Loucy (cell line): ENCODE data around the gene CBLN3.

Experiments used
- H2AFZ ChIP-seq: fragments of 200-600 bp; sonication (generic); 2 replicates; pipeline ENCODE4 v1.6.0; 2016; ENCODE audit warnings: antibody characterized with exemption, mild to moderate bottlenecking, low read length, moderate library complexity
- H3F3A ChIP-seq: fragments of 200-600 bp; 2 replicates; pipeline ENCODE4 v1.6.0; 2016; ENCODE audit warnings: antibody characterized with exemption, low read depth, mild to moderate bottlenecking
- H3K27me3 ChIP-seq: fragments of 200-600 bp; sonication (generic); 2 replicates; pipeline ENCODE4 v1.6.1; 2014; ENCODE audit warnings: low read length, mild to moderate bottlenecking; ENCODE audit not compliant: insufficient read depth, poor library complexity, severe bottlenecking
- H3K36me3 ChIP-seq: fragments of 200-600 bp; sonication (generic); 2 replicates; pipeline ENCODE4 v1.6.1; 2016; ENCODE audit warnings: low read length; ENCODE audit not compliant: insufficient read depth
- H3K4me1 ChIP-seq: fragments of 200-600 bp; sonication (generic); 2 replicates; pipeline ENCODE4 v1.5.1; 2014; ENCODE audit warnings: low read length, mild to moderate bottlenecking; ENCODE audit not compliant: insufficient read depth, poor library complexity, severe bottlenecking
- H3K4me2 ChIP-seq: fragments of 200-600 bp; sonication (generic); 2 replicates; pipeline ENCODE4 v1.6.0; 2014; ENCODE audit warnings: antibody characterized with exemption, low read length, low read depth, mild to moderate bottlenecking; ENCODE audit not compliant: poor library complexity, severe bottlenecking
- H3K4me3 ChIP-seq: fragments of 200-600 bp; sonication (generic); 2 replicates; pipeline ENCODE4 v1.5.1; 2014; ENCODE audit warnings: low read length, mild to moderate bottlenecking, mixed read lengths; ENCODE audit not compliant: poor library complexity, severe bottlenecking
- H3K79me2 ChIP-seq: fragments of 200-600 bp; sonication (generic); 2 replicates; pipeline ENCODE4 v1.6.1; 2014; ENCODE audit warnings: low read length; ENCODE audit not compliant: insufficient read depth
- H3K9ac ChIP-seq: fragments of 200-600 bp; sonication (generic); 2 replicates; pipeline ENCODE4 v1.6.0; 2014; ENCODE audit warnings: mild to moderate bottlenecking, low read depth, low read length, moderate library complexity; ENCODE audit not compliant: poor library complexity, severe bottlenecking
- H3K9me2 ChIP-seq: fragments of 200-600 bp; sonication (generic); replicated peaks from 2 replicates; pipeline ENCODE4 v1.6.1; 2016; ENCODE audit warnings: low read depth, low read length, mixed read lengths
- H3K9me3 ChIP-seq: fragments of 200-600 bp; sonication (generic); 2 replicates; pipeline ENCODE4 v1.6.1; 2014; ENCODE audit warnings: mild to moderate bottlenecking, antibody characterized with exemption, low read length, low read depth; ENCODE audit not compliant: insufficient read depth
- H4K20me1 ChIP-seq: fragments of 200-600 bp; sonication (generic); 2 replicates; pipeline ENCODE4 v1.6.0; 2014; ENCODE audit warnings: antibody characterized with exemption, low read length, mild to moderate bottlenecking; ENCODE audit not compliant: insufficient read depth, poor library complexity, severe bottlenecking
- EZH2phosphoT487 ChIP-seq: fragments of 200-600 bp; IDR thresholded peaks from 2 replicates; pipeline ENCODE4 v1.6.1; 2018; ENCODE audit warnings: antibody characterized with exemption, mild to moderate bottlenecking, moderate library complexity, borderline replicate concordance
- TF ChIP-seq, protein P1 (sequence below): fragments of 200-600 bp; sonication (generic); conservative IDR thresholded peaks from 2 replicates; pipeline ENCODE4 v1.5.1; 2014; ENCODE audit warnings: mild to moderate bottlenecking, antibody characterized with exemption, low read length

Gene CBLN3

DNA sequence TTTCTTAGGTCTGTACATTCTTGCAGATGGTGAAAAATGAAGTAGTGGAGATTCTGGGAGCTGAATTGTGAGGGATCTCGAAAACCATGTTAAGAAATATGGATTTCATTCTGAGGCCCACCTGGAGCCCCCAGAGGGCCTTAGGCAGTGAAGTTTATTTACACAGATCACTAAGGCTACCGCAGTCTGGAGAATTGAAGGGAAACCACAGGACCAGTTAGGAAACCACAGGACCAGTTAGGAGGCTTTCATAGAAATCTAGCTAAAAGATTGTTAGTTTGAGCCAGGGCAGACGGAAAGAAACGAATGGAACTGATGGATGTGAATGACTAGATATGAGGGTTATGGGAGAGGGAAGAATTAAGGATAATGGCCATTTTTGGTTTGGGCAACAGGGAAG, 7.2 kb downstream of the CBLN3 start:
- no peaks in the 10 kb centered on the region for H3K27me3 ChIP-seq
- H3K79me2 ChIP-seq = no peaks in the 10 kb centered on the region
- H3K9me2 ChIP-seq = no peaks in the 10 kb centered on the region
- no peaks in the 10 kb centered on the region for H4K20me1 ChIP-seq
- TF ChIP-seq EZH2phosphoT487 = no peak
- TF ChIP-seq, protein P1, sequence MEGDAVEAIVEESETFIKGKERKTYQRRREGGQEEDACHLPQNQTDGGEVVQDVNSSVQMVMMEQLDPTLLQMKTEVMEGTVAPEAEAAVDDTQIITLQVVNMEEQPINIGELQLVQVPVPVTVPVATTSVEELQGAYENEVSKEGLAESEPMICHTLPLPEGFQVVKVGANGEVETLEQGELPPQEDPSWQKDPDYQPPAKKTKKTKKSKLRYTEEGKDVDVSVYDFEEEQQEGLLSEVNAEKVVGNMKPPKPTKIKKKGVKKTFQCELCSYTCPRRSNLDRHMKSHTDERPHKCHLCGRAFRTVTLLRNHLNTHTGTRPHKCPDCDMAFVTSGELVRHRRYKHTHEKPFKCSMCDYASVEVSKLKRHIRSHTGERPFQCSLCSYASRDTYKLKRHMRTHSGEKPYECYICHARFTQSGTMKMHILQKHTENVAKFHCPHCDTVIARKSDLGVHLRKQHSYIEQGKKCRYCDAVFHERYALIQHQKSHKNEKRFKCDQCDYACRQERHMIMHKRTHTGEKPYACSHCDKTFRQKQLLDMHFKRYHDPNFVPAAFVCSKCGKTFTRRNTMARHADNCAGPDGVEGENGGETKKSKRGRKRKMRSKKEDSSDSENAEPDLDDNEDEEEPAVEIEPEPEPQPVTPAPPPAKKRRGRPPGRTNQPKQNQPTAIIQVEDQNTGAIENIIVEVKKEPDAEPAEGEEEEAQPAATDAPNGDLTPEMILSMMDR = no peak
- no peaks in the 10 kb centered on the region for H3K9me3 ChIP-seq
- no peaks in the 10 kb centered on the region for H3F3A ChIP-seq
- H3K9ac ChIP-seq = peak overlapping the region; percentile 37
- peak overlapping the region; percentile 50 for H3K4me3 ChIP-seq
- H3K36me3 ChIP-seq = no peaks in the 10 kb centered on the region
- H3K4me1 ChIP-seq = peaks cover 31% of the 10 kb centered on the region
- peak overlapping the region; percentile 82 for H3K4me2 ChIP-seq
- no peak overlapping the region for H2AFZ ChIP-seq

DNA sequence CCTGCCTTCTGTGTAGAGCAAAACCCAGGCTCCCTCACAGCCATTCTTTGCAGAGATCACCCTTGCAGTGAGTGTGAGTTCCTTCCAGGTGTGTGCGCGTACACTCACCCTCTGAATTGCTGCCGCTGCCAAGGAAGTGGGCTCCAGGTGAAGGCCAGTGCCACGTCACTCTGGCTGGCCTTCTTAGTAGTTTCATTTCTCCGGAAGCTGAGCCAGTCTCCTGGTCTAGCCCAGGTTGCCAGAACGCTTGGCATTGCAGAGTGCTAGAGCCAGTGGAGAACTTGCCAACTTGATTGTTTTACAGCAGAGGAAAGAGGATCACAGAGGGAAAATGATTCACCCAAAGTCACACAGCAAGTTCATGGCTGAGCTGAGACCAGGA, 11.0 kb downstream of the CBLN3 start:
- TF ChIP-seq, protein P1 = no peak
- no peak for TF ChIP-seq EZH2phosphoT487
- Histone ChIP-seq H2AFZ (no peak overlapping the region), H3K4me1 (peaks cover 17% of the 10 kb centered on the region), H3K79me2 (no peaks in the 10 kb centered on the region), H3K9ac (no peak overlapping the region), H3K4me2 (no peak overlapping the region), H4K20me1 (no peaks in the 10 kb centered on the region), H3K9me2 (no peaks in the 10 kb centered on the region), H3K27me3 (no peaks in the 10 kb centered on the region), H3K4me3 (no peak overlapping the region), H3K9me3 (no peaks in the 10 kb centered on the region), H3F3A (no peaks in the 10 kb centered on the region), H3K36me3 (peaks cover 11% of the 10 kb centered on the region; the same call in 1 of the 2 replicates)

DNA sequence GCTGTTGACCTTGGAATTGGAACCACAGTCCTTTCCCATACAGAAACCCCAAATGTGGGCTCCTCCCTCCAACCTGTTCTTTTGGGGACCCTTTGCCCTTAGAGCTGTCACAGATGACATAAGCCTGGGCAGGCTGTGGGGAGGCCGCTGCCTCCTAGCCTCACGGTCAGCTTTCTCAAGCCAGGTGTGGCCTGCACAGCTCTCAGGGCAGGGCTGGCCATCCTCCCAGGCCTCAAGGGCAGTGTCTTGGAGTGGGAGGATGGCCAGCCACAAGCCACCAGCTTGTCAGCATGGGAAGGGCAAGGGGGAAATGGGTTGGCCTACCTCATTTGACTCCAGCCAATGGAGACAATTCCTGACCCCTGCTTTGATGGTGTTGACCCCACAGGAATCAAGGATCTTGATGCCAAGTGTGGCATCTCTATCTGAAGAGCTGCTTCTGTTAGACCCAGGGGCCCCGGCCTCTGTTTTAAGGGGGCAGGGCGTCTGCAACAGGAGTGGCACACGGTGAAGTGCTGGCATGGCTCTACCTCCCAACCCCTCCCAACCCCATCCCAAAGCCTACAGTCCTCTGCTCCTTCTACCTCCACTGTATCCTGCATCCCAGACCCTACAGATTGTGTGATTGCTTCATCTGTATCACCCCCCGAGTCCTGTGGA, 11.5 kb downstream of the CBLN3 start:
- H3F3A ChIP-seq = no peaks in the 10 kb centered on the region
- no peak overlapping the region for H3K9ac ChIP-seq
- peaks cover 12% of the 10 kb centered on the region for H3K4me1 ChIP-seq
- peaks cover 16% of the 10 kb centered on the region; the same call in 1 of the 2 replicates for H3K36me3 ChIP-seq
- H4K20me1 ChIP-seq = no peaks in the 10 kb centered on the region
- no peak overlapping the region for H3K4me2 ChIP-seq
- H3K27me3 ChIP-seq = no peaks in the 10 kb centered on the region
- no peaks in the 10 kb centered on the region for H3K9me2 ChIP-seq
- H3K4me3 ChIP-seq = no peak overlapping the region
- TF ChIP-seq, protein P1 = no peak
- no peak for TF ChIP-seq EZH2phosphoT487
- no peak overlapping the region for H2AFZ ChIP-seq
- no peaks in the 10 kb centered on the region for H3K9me3 ChIP-seq
- no peaks in the 10 kb centered on the region for H3K79me2 ChIP-seq
